GM12891 (cell line): ENCODE measurements around the gene ADH1B.

Experiments
- POLR2A ChIP-seq: IDR thresholded peaks from 2 replicates; pipeline ENCODE4 v1.6.1; 2011; ENCODE audit warnings: low read depth, low read length, control low read depth
- POLR2AphosphoS5 ChIP-seq: IDR thresholded peaks from 2 replicates; pipeline ENCODE4 v1.6.1; 2011; ENCODE audit warnings: low read depth, low read length, control low read depth
- TAF1 ChIP-seq: IDR thresholded peaks from 2 replicates; pipeline ENCODE4 v1.6.1; 2011; ENCODE audit warnings: low read depth, low read length, control low read depth

DNA sequence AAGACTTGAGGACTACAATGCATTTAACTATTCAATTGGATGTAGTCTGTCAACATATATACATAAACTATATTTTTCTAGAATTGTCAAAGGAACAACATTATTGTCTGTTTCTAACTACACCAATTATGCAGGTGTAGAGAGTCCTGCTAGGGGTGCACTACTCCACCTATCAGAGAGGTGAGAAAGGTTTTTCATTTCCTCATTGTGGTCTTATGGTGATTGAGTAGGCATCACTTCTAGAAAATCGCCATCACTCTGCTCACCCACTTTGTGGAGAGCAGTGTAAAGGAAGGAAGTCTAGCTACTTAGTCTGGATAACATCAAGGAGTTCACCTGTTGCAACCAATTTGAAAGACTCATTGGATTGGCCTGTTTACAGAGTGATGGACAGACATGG, 35.8 kb upstream of the ADH1B start:
- TF ChIP-seq POLR2AphosphoS5, result no peak
- no peak for TF ChIP-seq POLR2A
- no peak for TF ChIP-seq TAF1
